MCF 10A (cell line): ENCODE results near the gene DNAH12. TPM values are rescaled to one million over a fixed set of nuclear protein-coding genes. Genes with fewer than 3 reads are reported as not detected.

Experiments
- BruUV-seq: library from RNA; stranded (reverse); fragments of 400-500 nt; replicated peaks from 2 replicates; lab custom pipeline; 2021; lab: Mats Ljungman, UMichigan
- CTCF ChIA-PET: fragments of 300-600 bp; sonication (Branson Sonifier 250); formaldehyde crosslinking; extraction: SDS; loops from one replicate; lab custom pipeline; 2021; ENCODE audit warnings: antibody characterized with exemption, inconsistent platforms; lab: Yijun Ruan, JAX
- POLR2A ChIA-PET: fragments of 300-600, 350-650 bp; sonication (Branson Sonifier 250); formaldehyde crosslinking; extraction: SDS; loops from one replicate; lab custom pipeline; 2020; ENCODE audit warnings: antibody characterized with exemption, inconsistent platforms; lab: Yijun Ruan, JAX
- DNase-seq: peaks from one replicate; pipeline ENCODE4 v3.0.0-alpha.2; 2018; ENCODE audit not compliant: unreplicated experiment
- H3K27ac Mint-ChIP-seq: one replicate; pipeline ENCODE4 v1.8.0; 2022; ENCODE audit warnings: mild to moderate bottlenecking, low read depth, mixed read lengths; ENCODE audit not compliant: unreplicated experiment
- H3K27me3 Mint-ChIP-seq: one replicate; pipeline ENCODE4 v1.8.0; 2022; ENCODE audit warnings: mixed read lengths; ENCODE audit not compliant: insufficient read depth, unreplicated experiment
- H3K36me3 Mint-ChIP-seq: one replicate; pipeline ENCODE4 v1.8.0; 2022; ENCODE audit warnings: mild to moderate bottlenecking, moderate library complexity, mixed read lengths; ENCODE audit not compliant: insufficient read depth, unreplicated experiment
- H3K4me1 Mint-ChIP-seq: one replicate; pipeline ENCODE4 v1.8.0; 2022; ENCODE audit warnings: mixed read lengths; ENCODE audit not compliant: insufficient read depth, unreplicated experiment
- H3K4me3 Mint-ChIP-seq: one replicate; pipeline ENCODE4 v1.8.0; 2022; ENCODE audit warnings: mild to moderate bottlenecking, moderate library complexity, mixed read lengths; ENCODE audit not compliant: unreplicated experiment
- H3K9me3 Mint-ChIP-seq: one replicate; pipeline ENCODE4 v1.8.0; 2022; ENCODE audit warnings: mixed read lengths; ENCODE audit not compliant: unreplicated experiment
- intact Hi-C: fragments of 100-400 bp; cut with micrococcal nuclease; formaldehyde crosslinking; loops from 2 replicates; pipeline ENCODE4 v1.14.1; 2022
- total RNA-seq: library from RNA; stranded (reverse); gene quantifications from 2 replicates; pipeline ENCODE4 v1.2.3, GENCODE V29; 2022
- TF ChIP-seq, protein P1 (sequence below): fragments of 200-600 bp; IDR thresholded peaks from one replicate; pipeline ENCODE4 v1.8.0; 2022; ENCODE audit warnings: antibody characterized with exemption, mild to moderate bottlenecking; ENCODE audit not compliant: unreplicated experiment

Gene DNAH12
- total RNA-seq, 1 experiment from 2014 or later: 0.58 TPM

DNA sequence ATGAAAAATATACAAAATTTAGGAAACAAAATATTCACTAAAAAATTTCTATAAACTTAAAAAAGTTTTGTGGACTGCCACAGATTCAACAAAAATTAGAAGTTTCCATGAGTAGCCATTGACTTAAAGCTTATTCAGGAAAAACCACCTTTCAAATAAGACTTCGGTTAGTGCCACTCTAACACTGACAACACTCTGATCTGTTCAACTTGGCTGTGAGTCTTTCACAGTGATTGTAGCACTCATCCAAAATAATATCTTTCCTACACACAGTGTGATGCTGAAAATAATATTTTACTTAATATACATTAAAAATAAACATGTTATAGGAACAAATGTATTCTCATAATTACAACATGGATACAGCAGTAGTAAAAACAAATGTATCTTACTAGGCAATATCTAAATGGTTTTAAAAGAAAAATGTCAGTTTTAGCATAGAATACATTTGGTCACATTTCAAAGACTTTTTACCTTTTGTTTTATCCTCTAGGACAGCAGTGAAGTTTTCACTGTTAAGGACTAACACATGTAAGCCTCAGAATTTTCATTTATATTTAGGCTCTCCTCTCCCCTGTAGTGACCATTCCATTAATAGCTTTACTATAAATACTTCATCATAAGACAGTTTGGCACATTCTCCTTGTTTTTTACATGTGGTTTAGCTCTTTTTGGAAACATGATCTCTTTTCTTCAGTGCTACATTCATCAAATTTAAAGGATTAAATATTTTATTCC lies 251.8 kb downstream of the DNAH12 start, which contains the start of gene ASB14:
TSS of gene ASB14 (minus strand) at position 527 of the 738 bp plus-strand sequence. CDS start 652 bp downstream, outside the sequence.
- H3K27ac Mint-ChIP-seq: no peak within 1 kb of the TSS
- H3K27me3 Mint-ChIP-seq: no peaks in the 10 kb centered on the region
- no peaks in the 10 kb centered on the region for H3K4me1 Mint-ChIP-seq
- no peak for DNase-seq
- no peak within 1 kb of the TSS for H3K4me3 Mint-ChIP-seq
- H3K9me3 Mint-ChIP-seq: no peaks in the 10 kb centered on the region
- ChIA-PET CTCF (no interaction called here), POLR2A (interaction anchor here (0.9 kb wide), 1 partner anchor 10 kb away, joined by 5 read pairs; no protein-coding TSS in a partner anchor)
- no TSS peak for BruUV-seq
- TF ChIP-seq, protein P1, sequence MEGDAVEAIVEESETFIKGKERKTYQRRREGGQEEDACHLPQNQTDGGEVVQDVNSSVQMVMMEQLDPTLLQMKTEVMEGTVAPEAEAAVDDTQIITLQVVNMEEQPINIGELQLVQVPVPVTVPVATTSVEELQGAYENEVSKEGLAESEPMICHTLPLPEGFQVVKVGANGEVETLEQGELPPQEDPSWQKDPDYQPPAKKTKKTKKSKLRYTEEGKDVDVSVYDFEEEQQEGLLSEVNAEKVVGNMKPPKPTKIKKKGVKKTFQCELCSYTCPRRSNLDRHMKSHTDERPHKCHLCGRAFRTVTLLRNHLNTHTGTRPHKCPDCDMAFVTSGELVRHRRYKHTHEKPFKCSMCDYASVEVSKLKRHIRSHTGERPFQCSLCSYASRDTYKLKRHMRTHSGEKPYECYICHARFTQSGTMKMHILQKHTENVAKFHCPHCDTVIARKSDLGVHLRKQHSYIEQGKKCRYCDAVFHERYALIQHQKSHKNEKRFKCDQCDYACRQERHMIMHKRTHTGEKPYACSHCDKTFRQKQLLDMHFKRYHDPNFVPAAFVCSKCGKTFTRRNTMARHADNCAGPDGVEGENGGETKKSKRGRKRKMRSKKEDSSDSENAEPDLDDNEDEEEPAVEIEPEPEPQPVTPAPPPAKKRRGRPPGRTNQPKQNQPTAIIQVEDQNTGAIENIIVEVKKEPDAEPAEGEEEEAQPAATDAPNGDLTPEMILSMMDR: no peak
- no peaks in the 10 kb centered on the region for H3K36me3 Mint-ChIP-seq
- intact Hi-C loops: no loop called here

DNA sequence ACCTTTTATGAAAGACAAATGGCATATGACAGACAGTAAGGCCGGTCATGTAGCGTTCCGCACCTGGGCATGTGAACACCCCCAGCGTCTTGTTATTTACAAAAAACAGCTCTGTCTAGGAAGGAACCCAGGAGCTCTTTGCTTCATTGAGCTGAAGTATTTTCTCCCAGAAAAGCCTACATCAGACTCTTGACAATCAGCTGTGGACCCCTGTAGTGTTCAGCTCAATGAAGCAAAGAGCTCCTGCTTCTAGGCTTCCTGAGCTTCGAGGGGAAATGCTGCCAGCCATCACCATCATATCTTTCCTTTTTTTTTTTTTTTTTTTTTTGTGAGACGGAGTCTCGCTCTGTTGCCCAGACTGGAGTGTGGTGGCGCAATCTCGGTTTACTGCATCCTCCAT lies 255.7 kb downstream of the DNAH12 start:
- CTCF ChIA-PET: no interaction called here
- TF ChIP-seq, protein P1: no peak
- no peak for DNase-seq
- intact Hi-C loops: no loop called here
- no peak overlapping the region for H3K27ac Mint-ChIP-seq
- no peaks in the 10 kb centered on the region for H3K9me3 Mint-ChIP-seq
- no peak overlapping the region for H3K4me3 Mint-ChIP-seq
- no peaks in the 10 kb centered on the region for H3K27me3 Mint-ChIP-seq
- POLR2A ChIA-PET: interaction anchor here (1.1 kb wide), 1 partner anchor 12 kb away, joined by 3 read pairs; no protein-coding TSS in a partner anchor
- no peaks in the 10 kb centered on the region for H3K4me1 Mint-ChIP-seq
- H3K36me3 Mint-ChIP-seq: no peaks in the 10 kb centered on the region
- BruUV-seq: no TSS peak

DNA sequence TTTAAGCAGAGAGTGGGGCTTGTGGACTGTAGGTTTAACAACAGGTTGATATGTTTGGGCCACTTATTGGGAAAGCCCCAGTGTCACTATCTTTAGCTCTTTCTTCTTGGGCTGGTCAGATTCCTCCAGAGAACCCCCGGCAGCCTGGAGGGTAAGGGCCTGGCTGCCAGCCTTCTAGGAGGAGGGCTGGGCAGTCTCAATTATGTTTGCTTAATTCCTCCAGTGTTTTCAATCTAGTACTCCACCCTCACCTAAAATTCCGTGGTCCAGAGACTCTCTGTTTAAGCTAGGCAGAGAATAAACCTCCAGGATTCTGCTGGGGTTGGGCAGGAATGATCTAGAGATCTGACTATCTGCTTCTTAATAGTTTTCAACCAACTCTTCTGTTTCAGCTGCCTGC lies 256.9 kb downstream of the DNAH12 start:
- ChIA-PET CTCF (interaction anchor here (0.6 kb wide), 1 partner anchor 223 kb away, joined by 3 read pairs; no protein-coding TSS in a partner anchor), POLR2A (interaction anchor here (1.0 to 1.1 kb wide), 2 partner anchors 13 to 280 kb away, joined by 3 read pairs; no protein-coding TSS in a partner anchor)
- BruUV-seq: no TSS peak

GRCh38 chr3:57283334-57283733 lies 260.8 kb downstream of the DNAH12 start:
- Mint-ChIP-seq H3K27me3 (no peaks in the 10 kb centered on the region), H3K27ac (no peak overlapping the region), H3K4me3 (no peak overlapping the region), H3K36me3 (peaks cover 4% of the 10 kb centered on the region), H3K9me3 (no peaks in the 10 kb centered on the region), H3K4me1 (no peaks in the 10 kb centered on the region)
- BruUV-seq: no TSS peak
- TF ChIP-seq, protein P1: no peak
- ChIA-PET POLR2A (interaction anchor here (1.5 kb wide), 1 partner anchor 8 kb away, joined by 5 read pairs; no protein-coding TSS in a partner anchor), CTCF (interaction anchor here (0.7 kb wide), 1 partner anchor 9 kb away, joined by 3 read pairs; no protein-coding TSS in a partner anchor)
- no peak for DNase-seq
- intact Hi-C loops: no loop called here

More for the DNA sequence above, 256.9 kb downstream of the DNAH12 start:
- Mint-ChIP-seq H3K27ac (no peak overlapping the region), H3K4me1 (no peaks in the 10 kb centered on the region), H3K27me3 (no peaks in the 10 kb centered on the region), H3K36me3 (no peaks in the 10 kb centered on the region), H3K4me3 (no peak overlapping the region), H3K9me3 (no peaks in the 10 kb centered on the region)
- intact Hi-C loops: no loop called here
- DNase-seq: no peak
- TF ChIP-seq, protein P1: no peak
